IPS-18c (cell line): ENCODE data around the gene DTL.

Source experiments
- H3K4me3 ChIP-seq: 2 replicates; pipeline ENCODE4 v1.7.0; 2013; ENCODE audit warnings: low read depth, mild to moderate bottlenecking, low read length, moderate library complexity; ENCODE audit not compliant: insufficient read depth
- H3K9me3 ChIP-seq: one replicate; pipeline ENCODE4 v1.6.1; 2013; ENCODE audit warnings: mild to moderate bottlenecking, low read length, moderate library complexity; ENCODE audit not compliant: control insufficient read depth, insufficient read depth

DTL gene

GRCh38 chr1:212072047-212072446 is 36.5 kb downstream of the DTL start:
- Histone ChIP-seq H3K9me3 (no peaks in the 10 kb centered on the region), H3K4me3 (no peak overlapping the region)

- no peaks in the 10 kb centered on the region for H3K9me3 ChIP-seq
- H3K4me3 ChIP-seq, result no peak overlapping the region
Observed at GRCh38 chr1:212073490-212073889, 37.9 kb downstream of the DTL start.

- Histone ChIP-seq H3K4me3 (no peak overlapping the region), H3K9me3 (no peaks in the 10 kb centered on the region)
Observed at GRCh38 chr1:212074313-212074712, 38.8 kb downstream of the DTL start.

- H3K4me3 ChIP-seq, result no peak overlapping the region
Observed at GRCh38 chr1:212074856-212075255, 39.3 kb downstream of the DTL start.

GRCh38 chr1:212077028-212077427 is 41.5 kb downstream of the DTL start:
- H3K4me3 ChIP-seq, result no peak overlapping the region
- H3K9me3 ChIP-seq, result no peaks in the 10 kb centered on the region

More at GRCh38 chr1:212074856-212075255, 39.3 kb downstream of the DTL start:
- no peaks in the 10 kb centered on the region for H3K9me3 ChIP-seq

GRCh38 chr1:212078826-212079225 is 43.3 kb downstream of the DTL start:
- H3K9me3 ChIP-seq, result no peaks in the 10 kb centered on the region
- H3K4me3 ChIP-seq, result no peak overlapping the region

- H3K9me3 ChIP-seq, result no peaks in the 10 kb centered on the region
Observed at GRCh38 chr1:212082765-212083406, 47.3 kb downstream of the DTL start.

GRCh38 chr1:212089560-212090163 is 54.1 kb downstream of the DTL start:
- Histone ChIP-seq H3K4me3 (no peak overlapping the region), H3K9me3 (no peaks in the 10 kb centered on the region)

More at GRCh38 chr1:212082765-212083406, 47.3 kb downstream of the DTL start:
- no peak overlapping the region for H3K4me3 ChIP-seq

- Histone ChIP-seq H3K4me3 (no peak overlapping the region), H3K9me3 (no peaks in the 10 kb centered on the region)
Observed at GRCh38 chr1:212091438-212092121, 56.0 kb downstream of the DTL start.

- Histone ChIP-seq H3K9me3 (no peaks in the 10 kb centered on the region), H3K4me3 (no peak overlapping the region)
Observed at GRCh38 chr1:212097360-212097759, 61.8 kb downstream of the DTL start.

- Histone ChIP-seq H3K4me3 (no peak overlapping the region), H3K9me3 (no peaks in the 10 kb centered on the region)
Observed at GRCh38 chr1:212098310-212098709, 62.8 kb downstream of the DTL start.

- no peak overlapping the region for H3K4me3 ChIP-seq
- H3K9me3 ChIP-seq, result no peaks in the 10 kb centered on the region
Observed at GRCh38 chr1:212098771-212099170, 63.2 kb downstream of the DTL start.

GRCh38 chr1:212101251-212101650 is 65.7 kb downstream of the DTL start:
- Histone ChIP-seq H3K4me3 (no peak overlapping the region), H3K9me3 (no peaks in the 10 kb centered on the region)

GRCh38 chr1:212101735-212102134 is 66.2 kb downstream of the DTL start:
- no peak overlapping the region for H3K4me3 ChIP-seq
- H3K9me3 ChIP-seq, result no peaks in the 10 kb centered on the region

GRCh38 chr1:212104586-212105325 is 69.2 kb downstream of the DTL start:
- Histone ChIP-seq H3K4me3 (no peak overlapping the region), H3K9me3 (no peaks in the 10 kb centered on the region)

GRCh38 chr1:212106286-212106792 is 70.8 kb downstream of the DTL start:
- no peak overlapping the region for H3K4me3 ChIP-seq

GRCh38 chr1:212107481-212107880 is 71.9 kb downstream of the DTL start:
- no peak overlapping the region for H3K4me3 ChIP-seq
- H3K9me3 ChIP-seq, result no peaks in the 10 kb centered on the region

More at GRCh38 chr1:212106286-212106792, 70.8 kb downstream of the DTL start:
- no peaks in the 10 kb centered on the region for H3K9me3 ChIP-seq
